HG02798 (cell line): ENCODE measurements around the gene GNPNAT1.

Experiments
- ATAC-seq: cut with Tn5 transposase; IDR thresholded peaks from one replicate; pipeline ENCODE4 v1.9.1; 2021; ENCODE audit warnings: mild to moderate bottlenecking; ENCODE audit not compliant: unreplicated experiment, poor library complexity

GNPNAT1 gene

GRCh38 chr14:52791223-52792096, at the start of gene GNPNAT1:
TSS of gene GNPNAT1 (minus strand) at chr14:52791607. CDS start at chr14:52784650, 6,957 bp downstream.
- ATAC-seq: peak; percentile 90

- no peak for ATAC-seq
Measured at GRCh38 chr14:52840877-52841276, 49.5 kb upstream of the GNPNAT1 start.

DNA sequence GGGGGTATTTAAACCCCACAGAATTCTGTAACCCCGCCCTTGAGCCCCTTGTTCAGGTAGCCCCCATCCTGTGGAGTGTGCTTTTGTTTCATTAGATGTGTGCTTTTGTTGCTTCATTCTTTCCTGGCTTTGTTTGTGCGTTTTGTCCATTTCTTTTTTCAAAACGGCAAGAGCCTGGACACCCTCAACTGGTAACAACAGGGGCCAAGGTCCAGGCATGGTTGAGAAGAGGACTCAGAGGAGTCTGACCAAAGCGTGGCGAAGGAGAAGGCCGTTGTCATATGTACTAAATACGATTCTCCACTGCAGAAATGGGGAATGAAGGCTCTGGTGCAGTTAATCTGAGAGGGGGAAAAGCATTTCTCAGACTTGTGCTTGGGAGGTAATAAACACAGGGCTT, 46.0 kb upstream of the GNPNAT1 start:
- ATAC-seq: no peak

GRCh38 chr14:52836063-52836462, 44.7 kb upstream of the GNPNAT1 start:
- ATAC-seq: no peak

- no peak for ATAC-seq
Measured at GRCh38 chr14:52835122-52835903, 43.9 kb upstream of the GNPNAT1 start.

DNA sequence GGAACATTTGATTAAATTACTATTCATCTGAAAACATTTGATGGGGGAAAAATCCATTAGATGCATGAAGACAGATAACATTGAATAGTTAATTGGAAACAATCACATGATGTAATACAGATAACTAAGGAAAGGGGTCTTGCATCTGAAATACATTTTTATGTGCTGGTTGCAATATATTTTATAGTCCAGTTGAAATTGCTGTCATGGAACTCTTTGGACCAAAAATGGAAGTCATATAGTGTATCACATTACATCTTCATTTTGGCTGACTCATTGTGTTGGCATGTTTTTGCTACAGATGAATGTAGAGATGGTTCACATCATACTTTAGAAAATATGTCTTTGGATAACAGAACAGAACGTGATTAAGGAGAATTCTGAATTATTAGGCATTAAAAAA, 43.0 kb upstream of the GNPNAT1 start:
- ATAC-seq: no peak

- no peak for ATAC-seq
Measured at GRCh38 chr14:52833891-52834290, 42.5 kb upstream of the GNPNAT1 start.

GRCh38 chr14:52829527-52830185, 38.2 kb upstream of the GNPNAT1 start:
- no peak for ATAC-seq

DNA sequence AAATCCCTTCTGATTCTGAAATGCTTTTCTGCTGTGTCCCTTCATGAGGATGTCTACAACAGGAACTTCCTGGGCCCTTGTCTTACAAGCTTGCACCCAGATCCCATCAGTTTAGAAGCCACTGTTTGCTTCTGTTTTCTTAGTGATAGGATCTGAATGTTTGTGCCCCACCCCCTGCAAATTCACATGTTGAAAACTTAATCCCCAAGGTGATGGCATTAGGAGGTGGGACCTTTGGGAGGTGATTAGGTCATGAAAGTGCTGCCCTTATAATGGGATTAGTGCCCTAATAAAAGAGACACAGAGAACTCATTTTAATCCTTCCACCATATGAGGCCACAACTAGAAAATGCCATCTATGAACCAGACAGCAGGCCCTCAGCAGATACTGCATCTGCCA, 36.0 kb upstream of the GNPNAT1 start:
- ATAC-seq: no peak

GRCh38 chr14:52825085-52825484, 33.7 kb upstream of the GNPNAT1 start:
- no peak for ATAC-seq

DNA sequence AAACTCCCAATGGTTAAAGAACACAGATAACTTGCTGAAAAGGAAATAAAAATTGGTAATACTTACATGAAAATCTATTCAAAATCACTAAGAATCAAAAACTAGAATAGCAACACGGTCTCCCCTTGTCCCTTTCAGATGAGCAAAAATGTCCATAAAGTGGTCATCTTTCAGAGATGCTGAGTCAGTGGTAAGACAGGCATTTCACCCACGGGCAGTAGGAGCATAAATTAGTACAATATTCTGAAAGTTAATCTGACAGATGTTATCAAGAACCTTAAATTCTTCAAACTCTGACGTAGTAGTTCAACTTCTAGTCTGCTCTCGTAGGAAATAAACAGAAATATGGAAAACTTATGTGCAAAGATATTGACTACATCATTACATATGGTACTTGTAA, 33.1 kb upstream of the GNPNAT1 start:
- ATAC-seq: no peak

DNA sequence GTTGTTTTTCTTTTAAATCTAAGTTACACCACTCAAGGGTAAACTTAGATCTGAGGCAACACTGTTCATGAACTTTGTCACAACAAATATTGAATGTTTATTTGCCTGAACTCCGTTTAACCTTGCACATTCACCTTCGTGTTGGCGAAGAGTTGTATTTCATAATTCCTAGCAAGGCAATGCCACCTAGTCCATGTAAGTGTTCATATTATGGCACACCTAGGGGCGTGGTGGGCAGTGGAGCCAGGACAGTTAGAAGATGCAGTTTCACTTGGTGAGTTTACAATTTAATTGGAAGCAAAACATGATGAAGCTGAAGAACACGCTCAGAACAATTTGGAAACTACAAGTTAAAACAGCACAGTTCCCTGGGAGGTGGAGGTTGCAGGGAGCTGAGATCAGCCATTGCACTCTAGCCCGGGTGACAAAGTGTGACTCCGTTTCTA, 30.4 kb upstream of the GNPNAT1 start:
- no peak for ATAC-seq

GRCh38 chr14:52808101-52808500, 16.7 kb upstream of the GNPNAT1 start:
- ATAC-seq: no peak

GRCh38 chr14:52806115-52806514, 14.7 kb upstream of the GNPNAT1 start:
- no peak for ATAC-seq

GRCh38 chr14:52802597-52802996, 11.2 kb upstream of the GNPNAT1 start:
- no peak for ATAC-seq

DNA sequence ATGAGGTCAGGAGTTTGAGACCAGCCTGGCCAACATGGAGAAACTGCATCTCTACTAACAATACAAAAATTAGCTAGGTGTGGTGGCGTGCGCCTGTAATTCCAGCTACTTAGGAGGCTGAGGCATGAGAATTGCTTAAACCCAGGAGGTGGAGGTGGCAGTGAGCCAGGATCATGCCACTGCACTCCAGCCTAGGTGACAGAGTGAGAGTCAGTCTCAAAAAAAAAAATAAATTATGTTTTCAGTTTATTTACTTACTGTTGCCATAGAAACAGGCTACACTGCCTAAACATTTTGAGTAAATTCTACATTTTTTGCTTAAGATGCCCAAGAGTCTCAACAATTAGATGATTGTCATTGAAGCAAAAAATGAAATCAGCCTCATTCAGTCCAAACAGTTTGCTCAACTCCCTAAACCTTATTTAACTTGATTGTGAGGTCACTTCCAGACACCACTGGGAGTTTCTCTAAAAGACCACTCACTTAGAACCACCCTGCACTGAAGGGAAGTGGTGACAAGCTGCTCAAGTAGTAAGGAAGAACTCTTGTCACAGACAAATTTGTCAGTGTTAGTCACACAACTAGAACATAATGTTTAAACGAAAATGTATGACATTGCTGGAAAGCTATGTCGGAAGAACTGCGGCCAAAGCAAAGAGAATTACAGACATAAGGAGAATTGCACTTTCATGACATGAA, 9.8 kb upstream of the GNPNAT1 start:
- ATAC-seq: no peak

DNA sequence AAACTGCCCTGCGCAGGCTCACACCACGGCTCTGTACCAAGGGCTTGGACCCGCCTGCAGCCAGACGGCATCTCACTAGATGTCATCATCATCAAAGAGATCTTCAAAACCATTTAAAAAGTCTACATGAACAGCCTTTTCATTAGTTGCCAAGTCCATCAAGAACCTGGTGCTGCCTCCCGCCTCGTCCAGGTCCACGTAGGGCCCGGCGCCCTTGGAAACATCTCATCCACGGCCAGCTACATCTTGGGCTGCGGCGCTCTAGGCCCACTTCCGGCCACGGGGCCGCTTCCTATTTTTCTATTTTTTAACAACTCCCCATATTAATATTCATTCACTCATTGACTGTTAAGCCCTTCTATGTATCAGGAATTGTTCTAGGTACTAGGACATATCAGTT, 7.4 kb upstream of the GNPNAT1 start:
- ATAC-seq: no peak

DNA sequence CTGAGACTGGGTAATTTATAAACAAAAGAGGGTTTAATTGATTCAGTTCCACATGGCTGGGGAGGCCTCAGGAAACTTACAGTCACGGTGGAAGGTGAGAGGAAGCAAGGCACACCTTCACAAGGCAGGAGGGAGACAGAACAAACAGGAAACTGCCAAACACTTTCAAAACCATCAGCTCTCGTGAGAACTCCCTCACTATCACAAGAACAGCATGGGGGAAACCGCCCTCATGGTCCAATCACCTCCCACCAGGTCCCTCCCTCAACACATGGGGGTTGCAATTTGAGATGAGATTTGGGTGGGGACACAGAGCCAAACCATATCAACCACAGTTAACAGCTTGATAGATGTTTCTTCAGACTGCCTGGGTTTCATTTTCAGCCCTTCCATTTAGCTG, 6.2 kb upstream of the GNPNAT1 start:
- ATAC-seq: no peak

DNA sequence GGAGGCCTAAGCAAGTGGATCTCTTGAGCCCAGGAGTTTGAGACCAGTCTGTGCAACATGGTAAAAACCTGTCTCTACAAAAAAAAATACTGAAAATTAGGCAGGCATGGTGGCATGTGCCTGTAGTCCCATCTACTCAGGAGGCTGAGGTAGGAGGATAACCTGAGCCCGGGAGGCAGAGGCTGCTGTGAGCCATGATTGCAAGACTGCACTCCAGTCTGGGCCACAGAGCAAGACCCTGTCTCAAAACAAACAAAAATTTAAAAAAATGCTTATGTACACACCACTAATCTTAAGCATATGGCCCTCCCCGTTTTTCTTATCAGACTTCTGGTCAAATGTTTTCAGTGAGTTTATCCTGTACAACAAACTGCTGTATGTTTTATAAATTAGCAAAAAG, 1.7 kb upstream of the GNPNAT1 start:
- no peak for ATAC-seq

DNA sequence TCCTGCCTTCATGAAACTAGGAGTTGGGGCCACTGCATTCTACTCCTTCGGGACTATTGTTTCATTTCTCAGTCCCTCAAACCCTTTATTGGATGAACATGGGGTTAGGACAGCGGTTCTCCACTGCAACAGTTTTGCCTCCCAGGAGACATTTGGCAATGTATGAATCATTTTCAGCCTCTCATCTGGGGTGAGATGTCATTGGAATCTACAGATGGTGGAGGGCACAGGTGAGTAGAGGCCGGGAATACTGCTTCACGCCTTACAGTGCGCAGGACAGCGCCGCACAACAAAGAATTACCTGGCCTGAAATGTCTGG, 649 bp upstream of the GNPNAT1 start:
- ATAC-seq: no peak
